ENCODE results near the gene WIZ. TPM values are rescaled to one million over a fixed set of nuclear protein-coding genes. Genes with fewer than 3 reads are reported as not detected.
A peak's percentile ranks its signal among the peaks of the same experiment; 100 is the strongest.

WIZ gene
- total RNA-seq, 1 donor from 2014 or later = 42.7 TPM

DNA sequence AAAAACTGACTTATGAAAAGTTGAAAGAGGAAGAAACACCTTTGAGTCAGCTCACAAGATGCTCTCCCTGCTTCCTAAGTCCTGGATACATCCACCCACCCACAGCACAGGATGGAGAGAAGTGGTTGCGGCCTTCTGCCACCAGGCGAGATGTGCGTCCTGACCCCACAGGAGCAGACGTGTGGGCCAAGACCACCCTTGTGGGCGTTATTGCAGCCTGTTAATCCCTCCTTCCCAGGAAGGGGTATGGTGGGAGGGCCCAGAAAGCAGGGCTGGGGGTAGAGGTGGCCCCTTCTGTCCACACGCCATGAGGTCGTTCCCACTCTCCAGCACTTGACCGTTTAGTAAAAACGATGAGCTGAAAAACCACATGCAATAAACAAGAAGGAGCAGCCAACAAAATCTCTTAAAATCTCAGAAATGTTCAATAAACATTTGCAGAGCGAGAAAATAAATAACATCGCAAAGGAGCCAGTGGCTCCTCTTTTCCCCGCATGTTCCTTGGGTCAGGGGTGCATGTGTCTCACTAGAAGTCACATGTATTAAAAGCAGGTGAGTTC is 28.5 kb downstream of the WIZ start:
- Histone ChIP-seq H3K36me3 (ENCODE audit: control insufficient read depth, insufficient read depth, low read length) (peaks cover 4% of the 10 kb centered on the region), H3K4me3 (ENCODE audit: low read depth, low read length) (no peak overlapping the region), H3K27me3 (ENCODE audit: control insufficient read depth, insufficient read depth, low read length) (no peaks in the 10 kb centered on the region)
- TF ChIP-seq, protein P1, sequence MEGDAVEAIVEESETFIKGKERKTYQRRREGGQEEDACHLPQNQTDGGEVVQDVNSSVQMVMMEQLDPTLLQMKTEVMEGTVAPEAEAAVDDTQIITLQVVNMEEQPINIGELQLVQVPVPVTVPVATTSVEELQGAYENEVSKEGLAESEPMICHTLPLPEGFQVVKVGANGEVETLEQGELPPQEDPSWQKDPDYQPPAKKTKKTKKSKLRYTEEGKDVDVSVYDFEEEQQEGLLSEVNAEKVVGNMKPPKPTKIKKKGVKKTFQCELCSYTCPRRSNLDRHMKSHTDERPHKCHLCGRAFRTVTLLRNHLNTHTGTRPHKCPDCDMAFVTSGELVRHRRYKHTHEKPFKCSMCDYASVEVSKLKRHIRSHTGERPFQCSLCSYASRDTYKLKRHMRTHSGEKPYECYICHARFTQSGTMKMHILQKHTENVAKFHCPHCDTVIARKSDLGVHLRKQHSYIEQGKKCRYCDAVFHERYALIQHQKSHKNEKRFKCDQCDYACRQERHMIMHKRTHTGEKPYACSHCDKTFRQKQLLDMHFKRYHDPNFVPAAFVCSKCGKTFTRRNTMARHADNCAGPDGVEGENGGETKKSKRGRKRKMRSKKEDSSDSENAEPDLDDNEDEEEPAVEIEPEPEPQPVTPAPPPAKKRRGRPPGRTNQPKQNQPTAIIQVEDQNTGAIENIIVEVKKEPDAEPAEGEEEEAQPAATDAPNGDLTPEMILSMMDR (IDR thresholded peaks at IDR 0.05; ENCODE audit: insufficient read depth, low read length, poor library complexity, severe bottlenecking) = no peak
- no peak for DNase-seq (ENCODE audit: low read depth)

DNA sequence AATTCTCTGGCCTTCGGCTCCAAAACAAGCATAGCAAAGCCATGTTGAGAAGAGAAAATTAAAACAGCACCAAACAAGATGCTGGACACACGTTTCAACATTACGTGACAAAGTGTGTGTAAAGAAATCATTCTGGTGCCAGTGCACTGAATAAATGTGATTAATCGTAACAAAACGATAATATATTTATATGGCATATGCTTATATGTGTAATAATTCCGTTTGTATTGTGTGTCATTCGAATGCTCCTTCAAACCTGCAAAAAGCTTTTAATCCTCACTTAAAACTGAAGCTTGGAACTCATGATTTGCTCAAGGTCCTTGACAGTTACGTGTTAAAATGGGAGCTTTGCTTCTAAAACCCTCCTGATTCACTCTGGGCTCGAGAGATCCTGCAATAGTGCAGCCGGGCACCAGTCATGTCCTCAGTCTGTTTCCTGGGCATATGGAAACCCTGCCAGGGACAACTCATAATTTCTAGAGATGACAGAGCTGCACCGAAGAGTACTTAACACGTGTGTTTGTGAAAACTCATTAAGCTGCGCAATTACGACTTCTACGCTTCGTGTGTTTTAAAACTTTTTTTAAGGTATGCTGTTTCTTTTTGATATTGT is 30.2 kb downstream of the WIZ start:
- Histone ChIP-seq H3K27me3 (ENCODE audit: control insufficient read depth, insufficient read depth, low read length) (no peaks in the 10 kb centered on the region), H3K4me3 (ENCODE audit: low read depth, low read length) (peak overlapping the region; percentile 35), H3K36me3 (ENCODE audit: control insufficient read depth, insufficient read depth, low read length) (peaks cover 3% of the 10 kb centered on the region)
- TF ChIP-seq, protein P1 (IDR thresholded peaks at IDR 0.05; ENCODE audit: insufficient read depth, low read length, poor library complexity, severe bottlenecking) = no peak
- DNase-seq (ENCODE audit: low read depth) = no peak

DNA sequence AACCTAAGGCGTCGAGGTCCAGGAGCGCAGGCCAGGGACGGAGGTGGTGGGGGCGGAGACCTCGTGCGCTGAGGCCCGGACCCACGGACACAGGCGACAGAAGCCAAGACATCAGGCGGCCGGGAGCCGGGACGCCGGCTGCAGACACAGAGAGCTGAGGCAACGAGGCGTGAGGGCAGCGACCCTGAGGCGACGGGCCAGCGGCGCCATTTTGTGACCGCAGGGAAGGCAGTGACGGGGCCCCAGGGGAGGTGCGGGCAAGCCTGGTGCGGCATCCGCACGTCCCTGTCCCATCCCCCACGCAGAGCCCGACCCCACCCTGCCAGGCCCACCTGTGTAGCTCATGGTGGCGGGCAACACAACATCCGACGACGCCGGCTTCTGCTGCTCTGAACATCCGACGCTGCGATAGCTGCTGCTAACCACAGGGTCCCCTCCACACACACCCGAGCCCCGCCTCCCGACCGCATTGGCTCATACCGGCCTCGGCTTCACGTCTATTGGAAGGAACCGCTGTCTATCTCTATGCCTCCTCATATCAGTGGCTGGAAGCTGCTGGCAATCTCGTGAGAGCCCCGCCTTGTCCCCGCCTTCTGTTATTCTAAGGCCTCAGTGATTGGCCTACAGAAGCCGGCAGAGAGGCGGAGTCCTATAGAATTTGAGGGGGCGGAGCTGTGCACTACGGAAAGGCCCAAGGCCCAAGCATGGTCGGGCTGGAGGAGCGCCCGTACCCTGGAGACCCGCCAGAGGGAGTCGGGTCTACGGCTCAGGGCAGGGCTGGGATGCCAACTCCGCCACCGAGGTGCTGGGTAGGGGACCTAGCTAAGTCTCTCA is 31.0 kb downstream of the WIZ start, which contains the start of gene AKAP8L:
TSS of gene AKAP8L (minus strand) at position 410 of the 834 bp plus-strand sequence. CDS start at position 345, 65 bp downstream.
- peak; percentile 99 for DNase-seq (ENCODE audit: low read depth)
- Histone ChIP-seq H3K36me3 (ENCODE audit: control insufficient read depth, insufficient read depth, low read length) (peaks cover 2% of the 10 kb centered on the region), H3K27me3 (ENCODE audit: control insufficient read depth, insufficient read depth, low read length) (no peaks in the 10 kb centered on the region)

DNA sequence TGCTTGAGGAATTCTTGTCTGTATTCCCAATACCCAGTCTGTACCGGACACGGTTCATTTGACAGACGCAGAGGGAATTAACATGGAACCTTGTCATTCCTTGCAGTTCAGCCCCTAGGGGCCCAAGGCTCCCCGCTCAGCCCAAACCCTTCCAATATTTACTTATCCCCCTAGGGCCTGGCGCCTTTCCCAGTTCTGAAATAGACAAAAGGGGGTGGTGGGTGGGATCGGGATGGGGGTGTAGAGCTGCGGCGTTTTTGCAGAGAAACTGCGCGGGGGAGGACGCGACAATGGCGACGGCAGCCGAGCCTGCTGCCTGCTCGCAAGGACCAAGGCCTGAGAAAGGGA is 31.6 kb downstream of the WIZ start:
- TF ChIP-seq, protein P1 (IDR thresholded peaks at IDR 0.05; ENCODE audit: insufficient read depth, low read length, poor library complexity, severe bottlenecking) = no peak
- Histone ChIP-seq H3K4me3 (ENCODE audit: low read depth, low read length) (peak overlapping the region; percentile 100), H3K36me3 (ENCODE audit: control insufficient read depth, insufficient read depth, low read length) (peaks cover 2% of the 10 kb centered on the region), H3K27me3 (ENCODE audit: control insufficient read depth, insufficient read depth, low read length) (no peaks in the 10 kb centered on the region)
- DNase-seq (ENCODE audit: low read depth) = no peak

More for the DNA sequence above, 31.0 kb downstream of the WIZ start, which contains the start of gene AKAP8L:
- peak within 1 kb of the TSS; percentile 100 for H3K4me3 ChIP-seq (ENCODE audit: low read depth, low read length)
- TF ChIP-seq, protein P1 (IDR thresholded peaks at IDR 0.05; ENCODE audit: insufficient read depth, low read length, poor library complexity, severe bottlenecking) = peak; percentile 86

DNA sequence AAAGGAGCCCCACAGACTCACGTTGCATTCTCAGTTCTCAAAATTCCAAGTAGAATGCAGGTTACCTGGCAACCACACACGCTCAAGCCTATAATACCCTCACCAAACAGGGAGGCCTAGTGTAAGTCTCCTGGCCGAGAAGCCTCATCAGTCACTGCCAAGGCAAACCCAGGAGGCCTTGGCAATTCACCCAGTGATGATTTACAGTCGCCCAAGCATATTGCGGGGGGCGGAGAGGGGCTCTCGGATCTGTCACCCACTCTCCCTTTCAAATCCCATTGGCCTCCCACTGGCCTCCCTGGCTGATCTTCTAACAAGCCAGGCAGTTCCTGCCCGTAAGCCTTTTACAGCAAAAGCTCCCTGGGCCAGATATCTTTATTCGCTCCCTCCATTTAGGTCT is 32.1 kb downstream of the WIZ start:
- DNase-seq (ENCODE audit: low read depth) = no peak
- H3K36me3 ChIP-seq (ENCODE audit: control insufficient read depth, insufficient read depth, low read length) = no peaks in the 10 kb centered on the region
- H3K27me3 ChIP-seq (ENCODE audit: control insufficient read depth, insufficient read depth, low read length) = no peaks in the 10 kb centered on the region
- peak overlapping the region; percentile 100 for H3K4me3 ChIP-seq (ENCODE audit: low read depth, low read length)
- TF ChIP-seq, protein P1 (IDR thresholded peaks at IDR 0.05; ENCODE audit: insufficient read depth, low read length, poor library complexity, severe bottlenecking) = no peak
